Measurements from ENCODE around the gene MDM4. TPM values are rescaled to one million over a fixed set of nuclear protein-coding genes. Genes with fewer than 3 reads are reported as not detected.
"Not testable (repeated sequence)": the region's sequence is repeated elsewhere in the genome, so short reads cannot be mapped to it uniquely, and the experiment has no call there.

MDM4 gene
- total RNA-seq, 1 donor from 2014 or later = 79.1 TPM

- intact Hi-C loops (cut with micrococcal nuclease) = no loop called here
- Mint-ChIP-seq H3K27ac (no peak overlapping the region), H3K27me3 (ENCODE audit: low read depth) (no peaks in the 10 kb centered on the region), H3K36me3 (ENCODE audit: low read depth) (peaks cover 76% of the 10 kb centered on the region), H3K4me1 (ENCODE audit: low read depth) (peaks cover 15% of the 10 kb centered on the region), H3K4me3 (ENCODE audit: low read depth) (no peak overlapping the region), H3K9me3 (peaks cover 4% of the 10 kb centered on the region)
- DNase-seq (ENCODE audit: low spot score) = no peak
Observed at GRCh38 chr1:204529371-204529895, 13.2 kb downstream of the MDM4 start.

GRCh38 chr1:204530932-204531331, 14.7 kb downstream of the MDM4 start:
- intact Hi-C loops (cut with micrococcal nuclease) = no loop called here
- H3K27ac Mint-ChIP-seq = peak overlapping the region; percentile 21
- peaks cover 73% of the 10 kb centered on the region for H3K36me3 Mint-ChIP-seq (ENCODE audit: low read depth)
- H3K9me3 Mint-ChIP-seq = no peaks in the 10 kb centered on the region
- no peak for DNase-seq (ENCODE audit: low spot score)
- H3K4me3 Mint-ChIP-seq (ENCODE audit: low read depth) = no peak overlapping the region
- peaks cover 9% of the 10 kb centered on the region for H3K4me1 Mint-ChIP-seq (ENCODE audit: low read depth)
- H3K27me3 Mint-ChIP-seq (ENCODE audit: low read depth) = no peaks in the 10 kb centered on the region

- H3K27ac Mint-ChIP-seq = no peak overlapping the region
- H3K27me3 Mint-ChIP-seq (ENCODE audit: low read depth) = no peaks in the 10 kb centered on the region
- intact Hi-C loops (cut with micrococcal nuclease) = no loop called here
- no peaks in the 10 kb centered on the region for H3K9me3 Mint-ChIP-seq
- peaks cover 77% of the 10 kb centered on the region for H3K36me3 Mint-ChIP-seq (ENCODE audit: low read depth)
- no peak for DNase-seq (ENCODE audit: low spot score)
- H3K4me3 Mint-ChIP-seq (ENCODE audit: low read depth) = no peak overlapping the region
- peaks cover 12% of the 10 kb centered on the region for H3K4me1 Mint-ChIP-seq (ENCODE audit: low read depth)
Observed at GRCh38 chr1:204532832-204533231, 16.6 kb downstream of the MDM4 start.

GRCh38 chr1:204541626-204542025, 25.4 kb downstream of the MDM4 start:
- Mint-ChIP-seq H3K27me3 (ENCODE audit: low read depth) (no peaks in the 10 kb centered on the region), H3K4me1 (ENCODE audit: low read depth) (peaks cover 53% of the 10 kb centered on the region), H3K27ac (no peak overlapping the region), H3K36me3 (ENCODE audit: low read depth) (peaks cover 87% of the 10 kb centered on the region), H3K9me3 (peaks cover 9% of the 10 kb centered on the region), H3K4me3 (ENCODE audit: low read depth) (no peak overlapping the region)
- intact Hi-C loops (cut with micrococcal nuclease) = loop anchor here (2.0 kb wide), 1 partner anchor 25 kb away; the partner anchor contains the start of gene MDM4
- no peak for DNase-seq (ENCODE audit: low spot score)

GRCh38 chr1:204544321-204544720, 28.1 kb downstream of the MDM4 start:
- no peaks in the 10 kb centered on the region for H3K27me3 Mint-ChIP-seq (ENCODE audit: low read depth)
- intact Hi-C loops (cut with micrococcal nuclease) = no loop called here
- no peak for DNase-seq (ENCODE audit: low spot score)
- H3K4me1 Mint-ChIP-seq (ENCODE audit: low read depth) = peaks cover 51% of the 10 kb centered on the region
- peaks cover 9% of the 10 kb centered on the region for H3K9me3 Mint-ChIP-seq
- peak overlapping the region; percentile 79 for H3K27ac Mint-ChIP-seq
- peak overlapping the region; percentile 54 for H3K4me3 Mint-ChIP-seq (ENCODE audit: low read depth)
- peaks cover 88% of the 10 kb centered on the region for H3K36me3 Mint-ChIP-seq (ENCODE audit: low read depth)

- H3K27me3 Mint-ChIP-seq (ENCODE audit: low read depth) = no peaks in the 10 kb centered on the region
- peaks cover 51% of the 10 kb centered on the region for H3K4me1 Mint-ChIP-seq (ENCODE audit: low read depth)
- DNase-seq (ENCODE audit: low spot score) = no peak
- H3K9me3 Mint-ChIP-seq = peaks cover 9% of the 10 kb centered on the region
- intact Hi-C loops (cut with micrococcal nuclease) = no loop called here
- H3K27ac Mint-ChIP-seq = peak overlapping the region; percentile 79
- H3K36me3 Mint-ChIP-seq (ENCODE audit: low read depth) = peaks cover 92% of the 10 kb centered on the region
- peak overlapping the region; percentile 55 for H3K4me3 Mint-ChIP-seq (ENCODE audit: low read depth)
Observed at GRCh38 chr1:204545202-204545601, 29.0 kb downstream of the MDM4 start.

GRCh38 chr1:204545881-204546280, 29.7 kb downstream of the MDM4 start:
- intact Hi-C loops (cut with micrococcal nuclease) = no loop called here
- DNase-seq (ENCODE audit: low spot score) = no peak
- Mint-ChIP-seq H3K27me3 (ENCODE audit: low read depth) (no peaks in the 10 kb centered on the region), H3K9me3 (peaks cover 9% of the 10 kb centered on the region), H3K36me3 (ENCODE audit: low read depth) (peaks cover 92% of the 10 kb centered on the region), H3K27ac (peak overlapping the region; percentile 79), H3K4me1 (ENCODE audit: low read depth) (peaks cover 51% of the 10 kb centered on the region), H3K4me3 (ENCODE audit: low read depth) (peak overlapping the region; percentile 45)

- H3K27ac Mint-ChIP-seq = no peak overlapping the region
- H3K4me3 Mint-ChIP-seq (ENCODE audit: low read depth) = no peak overlapping the region
- H3K36me3 Mint-ChIP-seq (ENCODE audit: low read depth) = peaks cover 87% of the 10 kb centered on the region
- intact Hi-C loops (cut with micrococcal nuclease) = no loop called here
- H3K9me3 Mint-ChIP-seq = peaks cover 6% of the 10 kb centered on the region
- H3K27me3 Mint-ChIP-seq (ENCODE audit: low read depth) = no peaks in the 10 kb centered on the region
- peaks cover 32% of the 10 kb centered on the region for H3K4me1 Mint-ChIP-seq (ENCODE audit: low read depth)
- no peak for DNase-seq (ENCODE audit: low spot score)
Observed at GRCh38 chr1:204548265-204548664, 32.1 kb downstream of the MDM4 start.

GRCh38 chr1:204549313-204549712, 33.1 kb downstream of the MDM4 start:
- Mint-ChIP-seq H3K4me3 (ENCODE audit: low read depth) (no peak overlapping the region), H3K27me3 (ENCODE audit: low read depth) (no peaks in the 10 kb centered on the region), H3K4me1 (ENCODE audit: low read depth) (peaks cover 25% of the 10 kb centered on the region), H3K27ac (no peak overlapping the region), H3K9me3 (no peaks in the 10 kb centered on the region), H3K36me3 (ENCODE audit: low read depth) (peaks cover 87% of the 10 kb centered on the region)
- intact Hi-C loops (cut with micrococcal nuclease) = no loop called here
- no peak for DNase-seq (ENCODE audit: low spot score)

- H3K27me3 Mint-ChIP-seq (ENCODE audit: low read depth) = no peaks in the 10 kb centered on the region
- intact Hi-C loops (cut with micrococcal nuclease) = no loop called here
- DNase-seq (ENCODE audit: low spot score) = no peak
- peaks cover 13% of the 10 kb centered on the region for H3K4me1 Mint-ChIP-seq (ENCODE audit: low read depth)
- H3K27ac Mint-ChIP-seq = no peak overlapping the region
- no peaks in the 10 kb centered on the region for H3K9me3 Mint-ChIP-seq
- H3K36me3 Mint-ChIP-seq (ENCODE audit: low read depth) = peaks cover 81% of the 10 kb centered on the region
- no peak overlapping the region for H3K4me3 Mint-ChIP-seq (ENCODE audit: low read depth)
Observed at GRCh38 chr1:204550926-204551325, 34.7 kb downstream of the MDM4 start.

- Mint-ChIP-seq H3K4me1 (ENCODE audit: low read depth) (peaks cover 27% of the 10 kb centered on the region), H3K27me3 (ENCODE audit: low read depth) (no peaks in the 10 kb centered on the region), H3K36me3 (ENCODE audit: low read depth) (peaks cover 65% of the 10 kb centered on the region), H3K9me3 (no peaks in the 10 kb centered on the region), H3K4me3 (ENCODE audit: low read depth) (no peak overlapping the region), H3K27ac (no peak overlapping the region)
- intact Hi-C loops (cut with micrococcal nuclease) = no loop called here
- no peak for DNase-seq (ENCODE audit: low spot score)
Observed at GRCh38 chr1:204556458-204557052, 40.3 kb downstream of the MDM4 start.

- Mint-ChIP-seq H3K4me3 (ENCODE audit: low read depth) (no peak overlapping the region), H3K36me3 (ENCODE audit: low read depth) (peaks cover 61% of the 10 kb centered on the region), H3K9me3 (no peaks in the 10 kb centered on the region), H3K4me1 (ENCODE audit: low read depth) (peaks cover 37% of the 10 kb centered on the region), H3K27ac (no peak overlapping the region), H3K27me3 (ENCODE audit: low read depth) (no peaks in the 10 kb centered on the region)
- no peak for DNase-seq (ENCODE audit: low spot score)
- intact Hi-C loops (cut with micrococcal nuclease) = no loop called here
Observed at GRCh38 chr1:204558467-204558866, 42.3 kb downstream of the MDM4 start.

- peaks cover 46% of the 10 kb centered on the region for H3K4me1 Mint-ChIP-seq (ENCODE audit: low read depth)
- peaks cover 57% of the 10 kb centered on the region for H3K36me3 Mint-ChIP-seq (ENCODE audit: low read depth)
- H3K4me3 Mint-ChIP-seq (ENCODE audit: low read depth); DNase-seq (ENCODE audit: low spot score); H3K27me3 Mint-ChIP-seq (ENCODE audit: low read depth); H3K9me3 Mint-ChIP-seq; H3K27ac Mint-ChIP-seq: not testable (repeated sequence)
- intact Hi-C loops (cut with micrococcal nuclease) = loop anchor here (5.0 kb wide), 1 partner anchor 43 kb away; the partner anchor contains the start of gene MDM4
Observed at GRCh38 chr1:204560002-204560401, 43.8 kb downstream of the MDM4 start.

Measured in activated T-helper 2 cell treated with anti-CD3 and anti-CD28 coated beads, Interferon-gamma antibody, Interleukin-2, Interleukin-4, amounts not matched to agents 10 μg/mL and 5 μg/mL and 100 μg/mL, durations not matched to agents 14 hours and 24 hours and 36 hours (primary cell).